ENCODE measurements around the gene GRIA3. TPM values are rescaled to one million over a fixed set of nuclear protein-coding genes. Genes with fewer than 3 reads are reported as not detected.

Gene GRIA3
- total RNA-seq, 2 donors from 2014 or later, result not detected

- Mint-ChIP-seq H3K4me3 (no peak overlapping the region), H3K27me3 (ENCODE audit: low read depth) (peaks cover 6% of the 10 kb centered on the region), H3K27ac (no peak overlapping the region), H3K36me3 (ENCODE audit: insufficient read depth in 2 of 2) (no peaks in the 10 kb centered on the region), H3K9me3 (no peaks in the 10 kb centered on the region), H3K4me1 (ENCODE audit: low read depth) (no peaks in the 10 kb centered on the region)
- no peak for ATAC-seq (replicated peaks in 1 of 2)
- DNase-seq, result no peak
These were observed 22.1 kb downstream of the GRIA3 start for GRCh38 chrX:123206176-123206575.

- H3K9me3 Mint-ChIP-seq, result no peaks in the 10 kb centered on the region
- H3K4me3 Mint-ChIP-seq, result no peak overlapping the region
- no peaks in the 10 kb centered on the region for H3K36me3 Mint-ChIP-seq (ENCODE audit: insufficient read depth in 2 of 2)
- ATAC-seq (replicated peaks in 1 of 2), result no peak
- no peak for DNase-seq
- H3K27me3 Mint-ChIP-seq (ENCODE audit: low read depth), result peaks cover 22% of the 10 kb centered on the region
- no peaks in the 10 kb centered on the region for H3K4me1 Mint-ChIP-seq (ENCODE audit: low read depth)
- H3K27ac Mint-ChIP-seq, result no peak overlapping the region
These were observed 26.2 kb downstream of the GRIA3 start for GRCh38 chrX:123210252-123210651.

GRCh38 chrX:123215397-123216089, 31.5 kb downstream of the GRIA3 start:
- H3K4me3 Mint-ChIP-seq, result no peak overlapping the region
- H3K4me1 Mint-ChIP-seq (ENCODE audit: low read depth), result no peaks in the 10 kb centered on the region
- H3K36me3 Mint-ChIP-seq (ENCODE audit: insufficient read depth in 2 of 2), result no peaks in the 10 kb centered on the region
- DNase-seq, result no peak
- no peak overlapping the region for H3K27ac Mint-ChIP-seq
- H3K9me3 Mint-ChIP-seq, result no peaks in the 10 kb centered on the region
- H3K27me3 Mint-ChIP-seq (ENCODE audit: low read depth), result peaks cover 24% of the 10 kb centered on the region
- no peak for ATAC-seq (replicated peaks in 1 of 2)

- H3K27ac Mint-ChIP-seq, result no peak overlapping the region
- no peaks in the 10 kb centered on the region for H3K9me3 Mint-ChIP-seq
- peaks cover 28% of the 10 kb centered on the region for H3K27me3 Mint-ChIP-seq (ENCODE audit: low read depth)
- DNase-seq (no peak), ATAC-seq (replicated peaks in 1 of 2) (no peak)
- no peaks in the 10 kb centered on the region for H3K36me3 Mint-ChIP-seq (ENCODE audit: insufficient read depth in 2 of 2)
- H3K4me1 Mint-ChIP-seq (ENCODE audit: low read depth), result no peaks in the 10 kb centered on the region
- no peak overlapping the region for H3K4me3 Mint-ChIP-seq
These were observed 33.0 kb downstream of the GRIA3 start for GRCh38 chrX:123217077-123217476.

GRCh38 chrX:123217728-123218127, 33.6 kb downstream of the GRIA3 start:
- peaks cover 28% of the 10 kb centered on the region for H3K27me3 Mint-ChIP-seq (ENCODE audit: low read depth)
- DNase-seq (no peak), ATAC-seq (replicated peaks in 1 of 2) (no peak)
- no peaks in the 10 kb centered on the region for H3K9me3 Mint-ChIP-seq
- H3K27ac Mint-ChIP-seq, result no peak overlapping the region
- no peak overlapping the region for H3K4me3 Mint-ChIP-seq
- H3K4me1 Mint-ChIP-seq (ENCODE audit: low read depth), result no peaks in the 10 kb centered on the region
- H3K36me3 Mint-ChIP-seq (ENCODE audit: insufficient read depth in 2 of 2), result no peaks in the 10 kb centered on the region

- Mint-ChIP-seq H3K27ac (no peak overlapping the region), H3K27me3 (ENCODE audit: low read depth) (peaks cover 17% of the 10 kb centered on the region), H3K4me3 (no peak overlapping the region), H3K9me3 (no peaks in the 10 kb centered on the region), H3K4me1 (ENCODE audit: low read depth) (no peaks in the 10 kb centered on the region), H3K36me3 (ENCODE audit: insufficient read depth in 2 of 2) (no peaks in the 10 kb centered on the region)
- DNase-seq, result no peak
- no peak for ATAC-seq (replicated peaks in 1 of 2)
These were observed 35.8 kb downstream of the GRIA3 start for GRCh38 chrX:123219916-123220315.

- Mint-ChIP-seq H3K27ac (no peak overlapping the region), H3K4me3 (no peak overlapping the region), H3K36me3 (ENCODE audit: insufficient read depth in 2 of 2) (no peaks in the 10 kb centered on the region), H3K4me1 (ENCODE audit: low read depth) (no peaks in the 10 kb centered on the region), H3K27me3 (ENCODE audit: low read depth) (peaks cover 11% of the 10 kb centered on the region), H3K9me3 (no peaks in the 10 kb centered on the region)
- ATAC-seq (replicated peaks in 1 of 2), result no peak
- DNase-seq, result no peak
These were observed 38.8 kb downstream of the GRIA3 start for GRCh38 chrX:123222920-123223319.

GRCh38 chrX:123223409-123223808, 39.3 kb downstream of the GRIA3 start:
- H3K36me3 Mint-ChIP-seq (ENCODE audit: insufficient read depth in 2 of 2), result no peaks in the 10 kb centered on the region
- ATAC-seq (replicated peaks in 1 of 2), result no peak
- H3K27ac Mint-ChIP-seq, result no peak overlapping the region
- no peak overlapping the region for H3K4me3 Mint-ChIP-seq
- H3K4me1 Mint-ChIP-seq (ENCODE audit: low read depth), result no peaks in the 10 kb centered on the region
- no peak for DNase-seq
- H3K27me3 Mint-ChIP-seq (ENCODE audit: low read depth), result peaks cover 9% of the 10 kb centered on the region
- H3K9me3 Mint-ChIP-seq, result no peaks in the 10 kb centered on the region

GRCh38 chrX:123223859-123224258, 39.8 kb downstream of the GRIA3 start:
- no peaks in the 10 kb centered on the region for H3K9me3 Mint-ChIP-seq
- H3K27me3 Mint-ChIP-seq (ENCODE audit: low read depth), result peaks cover 9% of the 10 kb centered on the region

GRCh38 chrX:123230798-123231197, 46.7 kb downstream of the GRIA3 start:
- no peak overlapping the region for H3K4me3 Mint-ChIP-seq
- DNase-seq, result no peak
- H3K27ac Mint-ChIP-seq, result no peak overlapping the region
- no peaks in the 10 kb centered on the region for H3K9me3 Mint-ChIP-seq
- no peaks in the 10 kb centered on the region for H3K4me1 Mint-ChIP-seq (ENCODE audit: low read depth)
- no peaks in the 10 kb centered on the region for H3K36me3 Mint-ChIP-seq (ENCODE audit: insufficient read depth in 2 of 2)
- H3K27me3 Mint-ChIP-seq (ENCODE audit: low read depth), result peaks cover 8% of the 10 kb centered on the region
- no peak for ATAC-seq (replicated peaks in 1 of 2)

More at GRCh38 chrX:123223859-123224258, 39.8 kb downstream of the GRIA3 start:
- DNase-seq, result no peak
- Mint-ChIP-seq H3K4me3 (no peak overlapping the region), H3K4me1 (ENCODE audit: low read depth) (no peaks in the 10 kb centered on the region), H3K36me3 (ENCODE audit: insufficient read depth in 2 of 2) (no peaks in the 10 kb centered on the region), H3K27ac (no peak overlapping the region)
- ATAC-seq (replicated peaks in 1 of 2), result no peak

GRCh38 chrX:123236859-123237258, 52.8 kb downstream of the GRIA3 start:
- H3K27me3 Mint-ChIP-seq (ENCODE audit: low read depth), result peaks cover 15% of the 10 kb centered on the region
- no peaks in the 10 kb centered on the region for H3K9me3 Mint-ChIP-seq
- H3K36me3 Mint-ChIP-seq (ENCODE audit: insufficient read depth in 2 of 2), result no peaks in the 10 kb centered on the region
- no peak overlapping the region for H3K4me3 Mint-ChIP-seq
- no peak for DNase-seq
- H3K27ac Mint-ChIP-seq, result no peak overlapping the region
- H3K4me1 Mint-ChIP-seq (ENCODE audit: low read depth), result no peaks in the 10 kb centered on the region
- ATAC-seq (replicated peaks in 1 of 2), result no peak

GRCh38 chrX:123237271-123237670, 53.2 kb downstream of the GRIA3 start:
- Mint-ChIP-seq H3K4me1 (ENCODE audit: low read depth) (no peaks in the 10 kb centered on the region), H3K36me3 (ENCODE audit: insufficient read depth in 2 of 2) (no peaks in the 10 kb centered on the region), H3K4me3 (no peak overlapping the region), H3K9me3 (no peaks in the 10 kb centered on the region), H3K27ac (no peak overlapping the region), H3K27me3 (ENCODE audit: low read depth) (peaks cover 15% of the 10 kb centered on the region)
- DNase-seq (no peak), ATAC-seq (replicated peaks in 1 of 2) (no peak)

GRCh38 chrX:123254457-123254856, 70.4 kb downstream of the GRIA3 start:
- Mint-ChIP-seq H3K27me3 (ENCODE audit: low read depth) (peaks cover 24% of the 10 kb centered on the region), H3K9me3 (peaks cover 2 to 4% of the 10 kb centered on the region in 2 donors), H3K36me3 (ENCODE audit: insufficient read depth in 2 of 2) (no peaks in the 10 kb centered on the region), H3K27ac (no peak overlapping the region), H3K4me3 (no peak overlapping the region), H3K4me1 (ENCODE audit: low read depth) (no peaks in the 10 kb centered on the region)
- no peak for DNase-seq
- ATAC-seq (replicated peaks in 1 of 2), result no peak

- ATAC-seq (replicated peaks in 1 of 2) (no peak), DNase-seq (no peak)
- Mint-ChIP-seq H3K4me3 (no peak overlapping the region), H3K4me1 (ENCODE audit: low read depth) (no peaks in the 10 kb centered on the region), H3K27me3 (ENCODE audit: low read depth) (peaks cover 24% of the 10 kb centered on the region), H3K27ac (no peak overlapping the region), H3K9me3 (peaks cover 2 to 4% of the 10 kb centered on the region in 2 donors), H3K36me3 (ENCODE audit: insufficient read depth in 2 of 2) (no peaks in the 10 kb centered on the region)
These were observed 72.3 kb downstream of the GRIA3 start for GRCh38 chrX:123256378-123256777.

Data from activated T-cell treated with anti-CD3 and anti-CD28 coated beads, Interleukin-2, amount 50 U/mL, for 72 hours (primary cell).